HT-29 (cell line): ENCODE measurements around the gene SLC10A1. TPM values are rescaled to one million over a fixed set of nuclear protein-coding genes. Genes with fewer than 3 reads are reported as not detected.

Source experiments
- DNase-seq: peaks from one replicate; pipeline ENCODE4 v3.0.0-alpha.2; 2015; ENCODE audit warnings: low spot score
- total RNA-seq: library from RNA; depleted of rRNA; stranded (reverse); fragments of >200 nt; shearing (Covaris generic); gene quantifications from 2 replicates; pipeline ENCODE4 v1.2.3, GENCODE V29; 2014

SLC10A1 gene
- total RNA-seq, 1 experiment from 2014 or later = not detected

- no peak for DNase-seq
These were observed 12.1 kb upstream of the SLC10A1 start for GRCh38 chr14:69808919-69809808.

GRCh38 chr14:69807192-69807591, 10.2 kb upstream of the SLC10A1 start:
- no peak for DNase-seq

DNA sequence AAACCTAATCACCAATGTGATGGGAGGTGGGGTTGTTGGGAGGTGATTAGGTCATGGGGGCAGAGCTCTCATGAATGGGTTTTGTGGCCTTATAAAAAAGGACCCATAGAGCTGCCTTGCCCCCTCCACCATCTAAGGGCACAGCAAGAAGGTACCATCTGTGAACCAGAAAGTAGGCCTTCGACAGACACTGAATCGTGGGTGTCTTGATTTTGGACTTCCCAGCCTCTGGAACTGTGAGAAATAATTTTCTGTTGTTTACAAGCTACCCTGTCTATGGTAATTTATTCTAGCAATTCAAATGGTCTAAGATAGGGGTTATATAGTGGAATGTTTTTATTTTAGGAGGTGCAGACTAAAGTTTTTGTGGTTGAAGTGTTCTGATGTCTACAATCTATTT, 7.9 kb upstream of the SLC10A1 start:
- DNase-seq = no peak

DNA sequence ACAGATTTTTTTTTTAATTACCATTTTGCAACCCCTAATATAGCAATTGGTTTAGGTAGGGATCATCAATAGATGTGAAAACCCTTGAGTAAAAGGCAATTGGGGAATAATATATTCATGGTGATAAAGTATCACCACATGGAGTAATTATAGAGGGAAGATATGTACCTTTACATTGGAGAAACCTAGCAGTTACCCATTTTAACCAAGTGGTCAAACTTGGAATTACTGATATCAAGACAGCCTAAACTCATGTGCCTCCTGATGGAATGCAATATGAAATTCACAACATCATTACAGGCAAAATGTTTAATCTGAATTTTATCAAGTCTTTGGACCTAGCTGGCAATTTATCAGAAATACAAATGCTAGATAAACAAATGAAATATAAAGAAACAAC, 6.7 kb upstream of the SLC10A1 start:
- DNase-seq = no peak

DNA sequence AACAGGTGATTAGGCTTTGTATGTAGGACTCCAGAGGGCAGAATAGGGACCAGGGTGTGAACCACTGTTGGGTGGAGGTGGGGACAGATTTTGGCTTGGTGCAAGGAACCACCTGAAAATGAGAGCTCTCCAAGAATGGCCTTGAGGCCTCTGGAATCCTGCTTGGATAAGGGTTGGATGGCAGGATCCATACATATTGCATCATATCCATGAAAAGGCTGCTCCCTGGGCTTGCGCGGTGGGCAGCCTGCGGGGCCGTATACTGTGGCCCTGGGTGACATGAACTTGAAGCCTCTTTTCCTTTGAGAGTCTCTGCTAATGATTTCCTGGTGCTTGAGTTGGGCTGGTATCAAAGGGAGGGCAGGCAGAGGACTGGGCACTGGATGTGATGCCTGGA, 1.3 kb upstream of the SLC10A1 start:
- DNase-seq = no peak

DNA sequence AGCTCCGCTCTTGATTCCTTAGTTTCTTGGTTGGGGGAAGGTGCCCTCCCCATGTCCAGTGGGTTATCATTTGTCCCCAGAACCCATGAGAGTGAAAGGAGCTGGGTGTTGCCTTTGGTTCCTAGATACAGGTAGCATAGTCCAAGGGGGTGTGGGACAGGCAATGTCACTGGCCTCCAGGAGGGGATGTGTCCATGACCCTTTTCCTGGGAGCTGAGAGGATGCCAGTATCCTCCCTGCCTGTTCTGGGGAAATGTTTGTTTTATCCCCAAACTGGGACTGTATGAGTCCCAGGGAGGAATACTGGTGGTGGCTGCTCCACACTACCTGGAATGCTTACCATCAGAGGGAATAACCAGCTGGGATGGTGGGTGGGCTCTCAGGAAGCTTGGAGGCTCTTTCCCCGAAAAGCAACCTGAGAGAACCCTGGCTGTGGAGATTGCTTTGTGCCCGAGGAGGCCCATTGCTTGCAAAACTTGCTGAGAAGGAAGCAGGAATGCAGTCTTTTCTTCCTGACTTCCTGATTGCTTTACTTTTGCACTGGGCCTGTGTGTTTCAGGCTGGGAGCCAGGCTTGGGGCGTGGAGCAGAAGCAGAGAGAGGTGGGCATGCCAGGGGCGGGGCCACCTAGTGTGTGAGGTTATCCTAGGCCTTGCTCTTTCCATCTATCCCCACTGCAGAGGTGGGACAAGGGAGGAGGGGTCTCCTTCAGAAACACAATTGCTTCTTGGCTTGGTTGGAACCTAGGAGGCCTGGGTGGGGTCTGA, 715 bp upstream of the SLC10A1 start:
- DNase-seq = no peak

- DNase-seq = no peak
These were observed 1.4 kb downstream of the SLC10A1 start for GRCh38 chr14:69795691-69796090.

- DNase-seq = no peak
These were observed 2.2 kb downstream of the SLC10A1 start for GRCh38 chr14:69794791-69795190.

DNA sequence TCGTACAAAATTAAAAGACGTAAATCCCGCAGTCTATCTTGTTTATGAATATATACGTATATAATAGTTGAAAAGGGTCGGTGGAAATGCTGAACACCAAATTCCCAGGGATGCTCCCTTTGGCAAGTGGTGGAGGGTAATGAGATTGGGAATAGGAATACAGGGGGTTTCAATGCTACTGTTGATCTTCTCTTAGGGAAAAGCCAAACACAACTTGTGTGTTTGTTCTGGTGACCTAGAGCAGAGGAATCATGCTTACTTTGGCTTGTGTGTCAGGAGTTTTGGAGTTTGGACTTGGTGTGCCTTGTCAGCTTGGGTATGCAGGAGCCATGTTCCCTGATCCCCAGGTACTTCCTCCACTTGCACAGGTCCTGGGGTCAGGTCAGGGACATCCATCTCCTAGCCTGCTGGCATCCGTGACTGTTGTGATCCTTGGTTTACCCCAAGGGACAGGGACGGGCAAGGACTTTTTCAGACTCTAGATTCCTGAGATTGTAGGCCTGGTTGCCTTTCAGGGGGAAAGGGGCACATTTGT, 4.1 kb downstream of the SLC10A1 start:
- DNase-seq = no peak

DNA sequence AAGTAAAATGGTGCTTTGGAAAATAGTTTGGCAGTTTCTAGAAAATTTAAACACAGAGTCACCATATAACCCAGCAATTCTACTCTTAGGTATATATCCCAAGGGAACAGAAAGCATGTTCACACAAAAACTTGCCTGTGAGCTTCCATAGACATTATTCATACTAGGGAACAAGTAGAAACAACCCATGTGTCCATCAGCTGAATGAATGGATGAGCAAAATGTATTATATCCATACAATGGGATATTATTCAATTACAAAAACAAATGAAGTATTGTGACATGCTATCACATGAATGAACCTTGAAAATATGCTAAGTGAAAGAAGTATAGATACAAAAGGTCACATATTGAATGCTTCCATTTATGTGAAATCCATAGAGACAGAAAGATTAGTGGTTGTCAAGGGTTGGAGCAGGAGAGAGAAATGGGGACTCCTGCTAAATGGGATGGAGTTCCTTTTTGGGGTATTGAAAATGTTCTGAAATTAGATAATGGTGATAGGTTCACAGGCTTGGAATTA, 7.9 kb downstream of the SLC10A1 start:
- no peak for DNase-seq

DNA sequence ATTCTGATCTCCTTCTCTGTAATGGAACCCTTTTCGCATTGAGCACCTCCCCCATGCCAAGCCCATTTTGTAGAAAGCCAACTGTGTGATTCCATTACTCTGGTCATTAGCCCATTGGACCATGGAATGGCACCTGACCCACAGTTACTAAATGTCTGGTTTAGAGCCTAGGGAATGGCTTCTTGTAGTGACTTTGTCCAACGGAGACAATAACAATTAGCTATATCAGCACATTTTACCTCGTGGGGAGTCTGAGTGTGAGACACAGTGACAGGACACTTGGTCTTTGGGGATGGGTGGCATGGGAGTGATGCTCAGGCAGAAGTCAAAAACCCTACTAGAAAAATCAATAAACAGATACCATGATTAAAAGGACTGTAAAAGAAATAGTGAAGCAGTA, 10.4 kb downstream of the SLC10A1 start:
- DNase-seq = no peak

DNA sequence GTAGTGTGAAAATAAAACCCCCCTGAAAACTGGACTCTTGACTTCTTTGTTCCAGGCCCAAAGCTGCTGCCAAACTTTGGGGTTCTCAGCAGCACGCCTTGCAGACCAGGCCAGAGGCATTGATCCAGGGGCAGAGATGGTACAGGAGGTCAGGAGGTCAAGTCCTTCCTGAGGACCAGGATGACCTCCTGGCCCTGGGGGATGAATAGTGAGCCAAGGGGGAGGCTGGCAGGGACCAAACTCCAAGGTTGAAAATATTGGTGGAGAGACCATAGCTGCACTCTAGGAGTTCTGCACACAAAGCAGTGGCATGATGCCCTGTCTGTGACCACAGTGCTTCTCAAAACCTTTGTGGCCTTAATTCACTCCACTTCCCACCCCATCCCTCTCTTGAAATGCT, 12.1 kb downstream of the SLC10A1 start:
- no peak for DNase-seq

- DNase-seq = no peak
These were observed 16.1 kb downstream of the SLC10A1 start for GRCh38 chr14:69780952-69781351.

GRCh38 chr14:69780092-69780491, 16.9 kb downstream of the SLC10A1 start:
- DNase-seq = no peak

DNA sequence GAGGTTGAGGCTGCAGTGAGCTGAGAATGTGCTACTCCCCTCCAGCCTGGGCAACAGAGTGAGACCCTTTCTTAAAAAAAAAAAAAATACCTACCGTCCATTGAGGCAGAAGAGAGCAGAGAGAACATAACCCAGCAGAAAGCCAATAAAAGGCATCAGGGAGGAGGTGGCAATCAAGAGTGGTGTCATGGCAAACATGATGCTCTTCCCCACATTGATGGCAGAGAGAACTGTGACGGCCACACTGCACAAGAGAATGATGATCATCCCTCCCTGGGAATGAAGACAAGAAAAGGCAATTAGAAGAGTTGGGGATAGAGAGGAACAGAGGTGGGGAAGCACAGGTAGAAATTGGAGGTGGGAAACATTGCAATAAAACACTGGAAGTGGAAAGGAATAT, 18.0 kb downstream of the SLC10A1 start:
- no peak for DNase-seq

DNA sequence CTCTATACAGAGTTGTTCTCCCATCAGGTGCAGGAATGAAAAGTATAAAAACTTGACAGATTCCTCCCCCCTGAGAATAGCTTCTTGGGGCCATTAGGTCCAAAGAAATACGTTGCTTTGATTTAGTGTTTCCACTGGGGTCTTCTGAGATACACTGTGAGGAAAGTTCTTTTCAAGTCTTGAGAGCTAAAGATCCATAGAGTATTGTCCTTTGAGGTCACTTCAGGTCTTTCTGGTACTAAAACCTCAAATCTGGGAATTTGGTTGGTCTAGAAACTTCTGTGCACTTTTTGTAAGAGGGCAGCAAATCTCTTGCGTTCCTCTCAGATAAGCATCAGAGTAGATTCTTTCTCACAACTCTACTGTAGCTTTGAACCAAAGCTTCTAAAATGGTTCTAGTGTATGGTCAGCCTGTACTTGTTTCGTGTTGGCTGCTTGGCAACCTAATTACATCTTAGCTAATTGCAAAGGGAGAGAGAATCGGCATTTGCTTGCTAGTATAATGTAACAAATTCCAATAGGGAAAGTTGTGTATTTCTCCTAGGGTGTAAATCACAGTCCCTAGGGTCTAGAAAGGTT, 20.1 kb downstream of the SLC10A1 start:
- no peak for DNase-seq

DNA sequence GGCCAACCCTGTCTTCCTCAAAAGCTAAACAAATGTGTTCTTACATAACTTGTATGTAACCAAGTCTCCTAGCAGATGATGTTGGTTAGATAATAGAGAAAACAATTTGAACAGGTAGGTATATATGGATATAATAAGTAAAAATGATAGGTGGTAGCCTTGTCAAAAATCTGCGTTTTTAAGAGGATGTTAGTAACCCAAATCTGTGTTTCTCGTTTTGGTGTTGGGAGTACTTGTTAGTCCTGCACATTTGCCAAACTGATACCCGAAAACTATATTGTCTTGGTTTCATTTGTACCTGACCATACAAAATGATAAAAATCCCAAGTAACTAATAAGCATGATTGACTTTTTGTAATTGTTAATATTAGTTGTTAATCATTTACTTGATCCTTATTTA, 22.0 kb downstream of the SLC10A1 start:
- DNase-seq = no peak

DNA sequence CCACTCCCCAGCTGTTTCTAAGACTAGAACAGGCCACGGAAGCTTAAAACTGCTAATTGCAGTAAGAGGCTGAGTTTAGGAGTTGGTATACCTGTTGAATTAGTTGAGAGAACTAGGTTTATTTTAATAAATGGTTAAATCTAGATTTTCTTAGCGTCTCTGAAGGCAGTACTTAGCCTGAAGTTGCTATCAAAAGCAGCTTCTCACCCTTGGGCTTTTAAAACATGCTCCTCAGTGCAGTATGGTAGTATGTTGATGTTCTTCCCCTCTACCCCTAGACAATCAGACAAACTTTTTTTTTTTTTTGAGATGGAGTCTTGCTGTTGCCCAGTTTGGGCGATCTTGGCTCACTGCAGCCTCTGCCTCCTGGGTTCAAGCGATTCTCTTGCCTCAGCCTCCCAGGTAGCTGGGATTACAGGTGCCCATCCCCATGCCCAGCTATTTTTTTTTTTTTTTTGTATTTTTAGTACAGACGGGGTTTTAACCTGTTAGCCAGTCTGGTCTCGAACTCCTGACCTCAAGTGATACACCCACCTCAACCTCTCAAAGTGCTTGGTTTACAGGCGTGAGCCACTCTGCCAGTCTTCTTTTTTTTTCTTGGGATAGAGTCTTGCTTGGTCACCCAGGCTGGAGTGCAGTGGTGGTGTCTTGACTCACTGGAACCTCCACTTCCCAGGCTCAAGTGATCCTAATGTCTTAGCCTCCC, 23.3 kb downstream of the SLC10A1 start:
- no peak for DNase-seq

GRCh38 chr14:69772082-69773017, 24.7 kb downstream of the SLC10A1 start:
- no peak for DNase-seq

GRCh38 chr14:69771136-69771535, 25.9 kb downstream of the SLC10A1 start:
- no peak for DNase-seq
